ENCODE results near the gene KRTAP10-8. TPM values are rescaled to one million over a fixed set of nuclear protein-coding genes. Genes with fewer than 3 reads are reported as not detected.

Gene KRTAP10-8
- total and polyA plus RNA-seq, 2 of the 4 experiments (the other 2 are of a cell fraction): not detected

DNA sequence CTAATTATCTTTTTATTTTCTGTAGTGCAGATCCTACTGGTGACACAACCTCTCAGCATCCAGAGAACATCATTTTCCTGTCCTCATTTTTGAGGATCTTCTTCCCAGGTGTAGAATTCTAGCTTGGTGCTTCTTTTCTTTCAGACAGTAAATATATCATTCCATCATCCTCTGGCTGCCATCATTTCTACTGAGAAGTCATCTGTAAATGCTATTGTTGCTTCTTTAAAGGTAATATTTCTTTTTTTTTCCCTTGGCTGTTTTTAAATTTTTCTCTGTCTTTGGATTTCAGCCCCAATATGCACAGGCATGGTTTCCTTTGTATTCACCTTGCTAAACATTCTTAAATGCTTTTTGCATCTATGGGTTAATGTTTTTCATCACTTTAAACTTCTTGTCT, 11.7 kb downstream of the KRTAP10-8 start:
- Histone ChIP-seq H3K9me1 (ENCODE audit: insufficient read depth, low read length) (no peaks in the 10 kb centered on the region), H4K91ac (ENCODE audit: insufficient read depth, low read depth, low read length) (no peak overlapping the region), H3K56ac (ENCODE audit: extremely low read depth, insufficient read depth, low read length) (no peak overlapping the region), H4K20me1 (ENCODE audit: insufficient read depth, low read length) (no peaks in the 10 kb centered on the region), H2BK5ac (ENCODE audit: low read depth, low read length, poor library complexity, severe bottlenecking) (no peak overlapping the region), H3K4me3 (ENCODE audit: insufficient read depth, low read depth, low read length) (no peak overlapping the region), H2BK15ac (ENCODE audit: low read depth, low read length) (no peak overlapping the region), H3K9ac (ENCODE audit: low read depth, low read length) (no peak overlapping the region), H2BK20ac (ENCODE audit: low read depth, low read length) (no peak overlapping the region), H2AK9ac (replicated peaks; ENCODE audit: low read depth, low read length, poor library complexity) (no peak overlapping the region), H3K23ac (ENCODE audit: low read depth, low read length) (no peak overlapping the region), H3K27me3 (ENCODE audit: control insufficient read depth, insufficient read depth, low read length) (peaks cover 2% of the 10 kb centered on the region; the same call in 1 of the 2 replicates), H3K4me2 (ENCODE audit: low read depth, low read length) (no peak overlapping the region), H4K8ac (ENCODE audit: low read depth in 2 of 2, low read length in 2 of 2) (no peak overlapping the region), H3K14ac (replicated peaks; ENCODE audit: low read depth, low read length) (no peak overlapping the region), H3K18ac (ENCODE audit: low read depth, low read length) (no peak overlapping the region), H2BK120ac (ENCODE audit: low read depth, low read length) (no peak overlapping the region), H3K4me1 (ENCODE audit: control insufficient read depth, insufficient read depth, low read length) (no peaks in the 10 kb centered on the region), H2AK5ac (ENCODE audit: low read depth, low read length) (no peak overlapping the region), H2AFZ (replicated peaks; ENCODE audit: low read length, poor library complexity) (no peak overlapping the region), H3K27ac (ENCODE audit: insufficient read depth, low read length) (no peak overlapping the region), H3K79me1 (ENCODE audit: low read depth in 1 of 2, low read length in 2 of 2) (no peaks in the 10 kb centered on the region), H3K4ac (ENCODE audit: low read depth, low read length) (no peak overlapping the region), H3K36me3 (ENCODE audit: control insufficient read depth, insufficient read depth, low read length) (no peaks in the 10 kb centered on the region), H3K9me3 (ENCODE audit: control insufficient read depth, insufficient read depth, low read length) (0 out of 2 replicates have a peak, but pooled peaks cover 1% of the 10 kb centered on the region), H4K5ac (ENCODE audit: low read depth, low read length) (no peak overlapping the region)
- in situ Hi-C loops (cut with MboI; ENCODE audit: low sequenced_read_pairs) (no loop called here), intact Hi-C loops (cut with micrococcal nuclease) (no loop called here), dilution Hi-C loops (cut with HindIII; ENCODE audit: low sequenced_read_pairs, unreplicated experiment) (no loop called here)
- ChIA-PET CTCF (no interaction called here), POLR2A (ENCODE audit: unreplicated experiment) (no interaction called here)
- no peak for ATAC-seq (ENCODE audit: low read depth)
- TF ChIP-seq MAFK (IDR thresholded peaks at IDR 0.05; ENCODE audit: low read depth, low read length) (no peak), RCOR1 (IDR thresholded peaks at IDR 0.05; ENCODE audit: insufficient replicate concordance, low read length) (no peak), BHLHE40 (IDR thresholded peaks at IDR 0.05; ENCODE audit: low read depth, low read length) (no peak), FOS (IDR thresholded peaks at IDR 0.05; ENCODE audit: low read depth, low read length) (no peak), SMC3 (IDR thresholded peaks at IDR 0.05; ENCODE audit: low read depth, low read length) (no peak), CEBPB (IDR thresholded peaks at IDR 0.05; ENCODE audit: low read depth, low read length) (no peak), RFX5 (IDR thresholded peaks at IDR 0.05; ENCODE audit: low read depth, low read length) (no peak), MAZ (IDR thresholded peaks at IDR 0.05; ENCODE audit: borderline replicate concordance, low read depth, low read length) (no peak), MXI1 (IDR thresholded peaks at IDR 0.05; ENCODE audit: borderline replicate concordance, low read depth, low read length) (no peak), CHD1 (IDR thresholded peaks at IDR 0.05; ENCODE audit: low read depth, low read length) (no peak)
- TF ChIP-seq, protein P1, sequence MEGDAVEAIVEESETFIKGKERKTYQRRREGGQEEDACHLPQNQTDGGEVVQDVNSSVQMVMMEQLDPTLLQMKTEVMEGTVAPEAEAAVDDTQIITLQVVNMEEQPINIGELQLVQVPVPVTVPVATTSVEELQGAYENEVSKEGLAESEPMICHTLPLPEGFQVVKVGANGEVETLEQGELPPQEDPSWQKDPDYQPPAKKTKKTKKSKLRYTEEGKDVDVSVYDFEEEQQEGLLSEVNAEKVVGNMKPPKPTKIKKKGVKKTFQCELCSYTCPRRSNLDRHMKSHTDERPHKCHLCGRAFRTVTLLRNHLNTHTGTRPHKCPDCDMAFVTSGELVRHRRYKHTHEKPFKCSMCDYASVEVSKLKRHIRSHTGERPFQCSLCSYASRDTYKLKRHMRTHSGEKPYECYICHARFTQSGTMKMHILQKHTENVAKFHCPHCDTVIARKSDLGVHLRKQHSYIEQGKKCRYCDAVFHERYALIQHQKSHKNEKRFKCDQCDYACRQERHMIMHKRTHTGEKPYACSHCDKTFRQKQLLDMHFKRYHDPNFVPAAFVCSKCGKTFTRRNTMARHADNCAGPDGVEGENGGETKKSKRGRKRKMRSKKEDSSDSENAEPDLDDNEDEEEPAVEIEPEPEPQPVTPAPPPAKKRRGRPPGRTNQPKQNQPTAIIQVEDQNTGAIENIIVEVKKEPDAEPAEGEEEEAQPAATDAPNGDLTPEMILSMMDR (conservative IDR thresholded peaks at IDR 0.05; ENCODE audit: low read depth, low read length): no peak
- TF ChIP-seq, protein P2, sequence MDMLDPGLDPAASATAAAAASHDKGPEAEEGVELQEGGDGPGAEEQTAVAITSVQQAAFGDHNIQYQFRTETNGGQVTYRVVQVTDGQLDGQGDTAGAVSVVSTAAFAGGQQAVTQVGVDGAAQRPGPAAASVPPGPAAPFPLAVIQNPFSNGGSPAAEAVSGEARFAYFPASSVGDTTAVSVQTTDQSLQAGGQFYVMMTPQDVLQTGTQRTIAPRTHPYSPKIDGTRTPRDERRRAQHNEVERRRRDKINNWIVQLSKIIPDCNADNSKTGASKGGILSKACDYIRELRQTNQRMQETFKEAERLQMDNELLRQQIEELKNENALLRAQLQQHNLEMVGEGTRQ (IDR thresholded peaks at IDR 0.05; ENCODE audit: low read depth, low read length): no peak
- no peak for DNase-seq
- BruUV-seq (replicated peaks): no TSS peak

Data from IMR-90 (cell line).